Osteocyte (in vitro differentiated cells): Measurements from ENCODE around the gene DCTD. TPM values are rescaled to one million over a fixed set of nuclear protein-coding genes. Genes with fewer than 3 reads are reported as not detected.
A peak's percentile ranks its signal among the peaks of the same experiment; 100 is the strongest.

ENCODE experiments used
- DNase-seq: peaks from one replicate; pipeline ENCODE4 v3.0.0; 2021; ENCODE audit warnings: mixed read lengths; ENCODE audit not compliant: unreplicated experiment; ENCODE audit errors: extremely low spot score
- H3K27ac Mint-ChIP-seq: one replicate; pipeline ENCODE4 v1.8.0; 2021; ENCODE audit warnings: mild to moderate bottlenecking, mixed read lengths; ENCODE audit not compliant: unreplicated experiment
- H3K27me3 Mint-ChIP-seq: one replicate; pipeline ENCODE4 v1.8.0; 2021; ENCODE audit warnings: mixed read lengths; ENCODE audit not compliant: unreplicated experiment
- H3K36me3 Mint-ChIP-seq: one replicate; pipeline ENCODE4 v1.8.0; 2021; ENCODE audit warnings: mixed read lengths; ENCODE audit not compliant: unreplicated experiment
- H3K4me1 Mint-ChIP-seq: one replicate; pipeline ENCODE4 v1.8.0; 2021; ENCODE audit warnings: mixed read lengths; ENCODE audit not compliant: unreplicated experiment
- H3K4me3 Mint-ChIP-seq: one replicate; pipeline ENCODE4 v1.8.0; 2021; ENCODE audit warnings: mild to moderate bottlenecking, moderate library complexity, mixed read lengths; ENCODE audit not compliant: unreplicated experiment
- H3K9me3 Mint-ChIP-seq: one replicate; pipeline ENCODE4 v1.8.0; 2021; ENCODE audit warnings: mixed read lengths; ENCODE audit not compliant: unreplicated experiment
- total RNA-seq: library from RNA; stranded (reverse); gene quantifications from 2 replicates; pipeline ENCODE4 v1.2.1, GENCODE V29; 2021
- TF ChIP-seq, protein P1 (sequence below): fragments of 200-600 bp; sonication (generic); IDR thresholded peaks from 2 replicates; pipeline ENCODE4 v1.5.0; 2021; ENCODE audit warnings: antibody characterized with exemption, mild to moderate bottlenecking, moderate library complexity

DCTD gene
- total RNA-seq, 1 donor from 2014 or later = 126 TPM

DNA sequence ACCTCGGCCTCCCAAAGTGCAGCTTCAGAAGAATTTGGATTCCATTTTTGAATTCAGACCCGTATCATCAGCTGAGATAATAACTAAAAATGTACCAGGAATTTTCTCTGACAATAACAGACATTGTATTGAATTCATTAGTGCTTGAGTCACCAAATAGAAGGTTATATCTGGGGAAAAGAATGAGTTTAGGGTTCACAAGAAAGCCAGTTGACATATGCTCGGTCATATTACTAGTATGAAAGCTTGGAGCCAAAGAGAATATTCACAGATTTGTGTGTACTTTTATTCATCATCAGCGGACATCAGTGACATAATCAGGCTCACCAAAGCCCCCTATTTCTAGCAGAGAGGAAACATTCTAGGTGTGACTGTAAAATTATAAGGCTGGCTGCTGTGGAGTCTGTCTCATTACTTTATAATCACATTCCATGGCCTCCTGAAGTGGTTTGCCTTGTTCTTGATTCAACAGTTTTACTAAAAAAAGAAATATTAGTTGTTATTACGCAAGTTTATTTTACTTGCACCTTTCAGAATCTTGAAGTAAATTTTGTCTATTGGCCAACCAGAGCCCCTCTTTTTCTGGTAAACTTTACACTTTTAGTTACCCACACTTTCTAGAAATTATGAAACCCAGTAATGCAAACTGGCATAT, 14.6 kb upstream of the DCTD start:
- Mint-ChIP-seq H3K36me3 (no peaks in the 10 kb centered on the region), H3K4me1 (peaks cover 8% of the 10 kb centered on the region), H3K9me3 (no peaks in the 10 kb centered on the region), H3K4me3 (no peak overlapping the region), H3K27me3 (no peaks in the 10 kb centered on the region), H3K27ac (no peak overlapping the region)
- TF ChIP-seq, protein P1, sequence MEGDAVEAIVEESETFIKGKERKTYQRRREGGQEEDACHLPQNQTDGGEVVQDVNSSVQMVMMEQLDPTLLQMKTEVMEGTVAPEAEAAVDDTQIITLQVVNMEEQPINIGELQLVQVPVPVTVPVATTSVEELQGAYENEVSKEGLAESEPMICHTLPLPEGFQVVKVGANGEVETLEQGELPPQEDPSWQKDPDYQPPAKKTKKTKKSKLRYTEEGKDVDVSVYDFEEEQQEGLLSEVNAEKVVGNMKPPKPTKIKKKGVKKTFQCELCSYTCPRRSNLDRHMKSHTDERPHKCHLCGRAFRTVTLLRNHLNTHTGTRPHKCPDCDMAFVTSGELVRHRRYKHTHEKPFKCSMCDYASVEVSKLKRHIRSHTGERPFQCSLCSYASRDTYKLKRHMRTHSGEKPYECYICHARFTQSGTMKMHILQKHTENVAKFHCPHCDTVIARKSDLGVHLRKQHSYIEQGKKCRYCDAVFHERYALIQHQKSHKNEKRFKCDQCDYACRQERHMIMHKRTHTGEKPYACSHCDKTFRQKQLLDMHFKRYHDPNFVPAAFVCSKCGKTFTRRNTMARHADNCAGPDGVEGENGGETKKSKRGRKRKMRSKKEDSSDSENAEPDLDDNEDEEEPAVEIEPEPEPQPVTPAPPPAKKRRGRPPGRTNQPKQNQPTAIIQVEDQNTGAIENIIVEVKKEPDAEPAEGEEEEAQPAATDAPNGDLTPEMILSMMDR = no peak
- no peak for DNase-seq

DNA sequence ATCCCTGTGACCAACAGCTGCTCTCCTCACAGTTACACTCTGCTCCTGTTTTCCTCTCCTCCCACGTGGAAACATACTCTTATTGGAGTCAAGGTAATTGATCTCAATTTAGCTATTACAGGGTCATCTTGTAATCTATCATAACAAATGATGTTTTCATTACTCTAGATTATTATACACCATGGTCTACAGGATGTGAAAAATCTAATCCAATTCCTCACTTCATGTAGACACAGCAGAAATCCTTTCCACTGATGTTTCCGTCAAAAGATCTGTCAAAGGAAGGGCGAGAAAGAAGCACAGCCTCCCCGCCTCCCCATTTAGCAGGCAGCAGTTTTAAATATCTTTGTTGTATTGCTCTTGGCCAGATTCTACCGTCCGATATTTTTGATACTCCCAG, 13.7 kb upstream of the DCTD start:
- H3K9me3 Mint-ChIP-seq = no peaks in the 10 kb centered on the region
- no peaks in the 10 kb centered on the region for H3K27me3 Mint-ChIP-seq
- DNase-seq = no peak
- TF ChIP-seq, protein P1 = no peak
- no peak overlapping the region for H3K27ac Mint-ChIP-seq
- peaks cover 8% of the 10 kb centered on the region for H3K4me1 Mint-ChIP-seq
- no peaks in the 10 kb centered on the region for H3K36me3 Mint-ChIP-seq
- H3K4me3 Mint-ChIP-seq = no peak overlapping the region

DNA sequence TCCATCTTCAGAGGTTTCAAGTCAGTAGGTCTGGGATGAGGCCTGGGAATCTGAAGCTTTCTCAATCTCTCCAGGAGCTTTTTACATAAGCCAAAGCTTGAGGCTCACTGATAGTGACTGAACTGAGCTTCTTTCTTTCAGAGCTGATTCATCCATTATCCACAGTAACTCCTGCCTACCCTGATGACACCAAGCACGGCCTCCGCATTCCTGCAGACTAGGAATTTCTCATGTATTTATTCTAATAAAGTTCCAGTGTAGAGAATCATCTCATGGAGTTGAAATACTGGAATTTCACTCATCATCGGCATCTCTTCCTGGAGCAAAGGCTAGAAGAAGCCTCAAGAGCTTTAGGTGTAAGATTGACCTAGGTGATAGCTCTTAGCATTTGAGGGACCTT, 12.1 kb upstream of the DCTD start:
- Mint-ChIP-seq H3K4me1 (peaks cover 8% of the 10 kb centered on the region), H3K4me3 (no peak overlapping the region), H3K27me3 (no peaks in the 10 kb centered on the region), H3K9me3 (no peaks in the 10 kb centered on the region), H3K36me3 (no peaks in the 10 kb centered on the region), H3K27ac (no peak overlapping the region)
- TF ChIP-seq, protein P1 = no peak
- DNase-seq = no peak

DNA sequence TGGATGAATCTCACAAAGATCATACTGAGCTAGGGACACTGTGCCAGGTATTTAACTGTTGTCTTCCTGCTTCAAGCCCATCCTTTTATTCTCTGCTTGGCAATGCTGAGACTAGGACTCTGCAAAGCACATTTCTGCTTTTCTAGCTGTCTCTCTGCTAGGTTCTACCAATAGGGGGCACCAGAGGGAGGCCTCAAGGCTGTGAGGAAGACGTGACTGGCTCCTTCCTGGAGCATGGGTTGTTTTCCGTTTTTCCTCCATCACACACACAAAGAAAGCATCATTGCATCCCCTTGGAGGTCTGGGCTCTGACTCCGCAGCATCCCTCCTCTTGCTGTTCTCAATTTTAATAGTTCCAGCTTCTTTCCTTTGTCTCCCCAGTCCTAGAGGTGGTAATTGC, 10.9 kb upstream of the DCTD start:
- no peak overlapping the region for H3K27ac Mint-ChIP-seq
- no peak overlapping the region for H3K4me3 Mint-ChIP-seq
- TF ChIP-seq, protein P1 = peak; percentile 16
- no peaks in the 10 kb centered on the region for H3K27me3 Mint-ChIP-seq
- no peaks in the 10 kb centered on the region for H3K9me3 Mint-ChIP-seq
- H3K4me1 Mint-ChIP-seq = peaks cover 8% of the 10 kb centered on the region
- H3K36me3 Mint-ChIP-seq = no peaks in the 10 kb centered on the region
- DNase-seq = no peak

DNA sequence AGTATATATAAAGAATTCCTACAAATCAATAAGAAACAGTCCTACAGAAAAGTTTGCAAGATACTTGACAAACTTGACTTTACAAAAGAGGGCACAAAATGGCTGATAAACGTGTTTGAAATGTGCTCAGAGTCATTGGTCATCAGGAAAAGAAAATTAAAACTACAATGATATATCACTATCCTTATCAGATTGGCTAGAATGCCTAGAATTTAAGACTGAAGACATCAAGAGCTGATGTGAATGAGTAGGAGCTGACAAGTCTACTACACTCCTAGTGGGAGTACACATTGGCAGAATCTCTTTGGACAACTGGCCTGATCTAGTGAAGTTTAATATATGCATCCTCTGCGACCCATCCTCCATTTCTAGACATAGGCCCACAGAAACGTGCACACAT, 10.3 kb upstream of the DCTD start:
- H3K4me3 Mint-ChIP-seq = no peak overlapping the region

More for the DNA sequence above, 10.3 kb upstream of the DCTD start:
- H3K36me3 Mint-ChIP-seq = no peaks in the 10 kb centered on the region
- TF ChIP-seq, protein P1 = no peak
- H3K27ac Mint-ChIP-seq = no peak overlapping the region
- no peaks in the 10 kb centered on the region for H3K9me3 Mint-ChIP-seq
- peaks cover 8% of the 10 kb centered on the region for H3K4me1 Mint-ChIP-seq
- no peaks in the 10 kb centered on the region for H3K27me3 Mint-ChIP-seq
- DNase-seq = no peak
